HT-29 (cell line): Measurements from ENCODE around the gene GCSAM. TPM values are rescaled to one million over a fixed set of nuclear protein-coding genes. Genes with fewer than 3 reads are reported as not detected.

Experiments
- DNase-seq: peaks from one replicate; pipeline ENCODE4 v3.0.0-alpha.2; 2015; ENCODE audit warnings: low spot score
- small RNA-seq: library from RNA; depleted of rRNA; stranded (forward); fragments of <200 nt; gene quantifications from one replicate; pipeline ENCODE3, GENCODE V24; 2014
- total RNA-seq: library from RNA; depleted of rRNA; stranded (reverse); fragments of >200 nt; shearing (Covaris generic); gene quantifications from 2 replicates; pipeline ENCODE4 v1.2.3, GENCODE V29; 2014; rRNA removed

Gene GCSAM
- total RNA-seq, 1 experiment from 2014 or later = not detected

DNA sequence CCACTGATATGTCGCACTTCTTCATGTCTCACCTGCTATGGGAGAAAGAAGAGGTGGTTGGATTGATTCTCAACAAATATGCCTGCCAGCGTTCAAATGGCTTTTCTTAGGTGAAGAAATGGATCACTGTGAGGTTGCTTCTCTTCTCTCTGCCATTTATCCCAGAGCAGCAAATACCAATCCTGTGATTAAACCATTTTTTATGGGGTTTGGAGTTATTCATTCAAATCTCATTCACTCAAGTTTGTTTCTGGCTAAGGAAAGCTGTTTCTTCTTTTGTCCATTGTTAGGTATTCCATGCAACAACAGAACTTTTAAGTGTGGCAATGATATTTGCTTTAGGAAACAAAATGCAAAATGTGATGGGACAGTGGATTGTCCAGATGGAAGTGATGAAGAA lies 59.0 kb downstream of the GCSAM start:
- peak; percentile 10 for DNase-seq

DNA sequence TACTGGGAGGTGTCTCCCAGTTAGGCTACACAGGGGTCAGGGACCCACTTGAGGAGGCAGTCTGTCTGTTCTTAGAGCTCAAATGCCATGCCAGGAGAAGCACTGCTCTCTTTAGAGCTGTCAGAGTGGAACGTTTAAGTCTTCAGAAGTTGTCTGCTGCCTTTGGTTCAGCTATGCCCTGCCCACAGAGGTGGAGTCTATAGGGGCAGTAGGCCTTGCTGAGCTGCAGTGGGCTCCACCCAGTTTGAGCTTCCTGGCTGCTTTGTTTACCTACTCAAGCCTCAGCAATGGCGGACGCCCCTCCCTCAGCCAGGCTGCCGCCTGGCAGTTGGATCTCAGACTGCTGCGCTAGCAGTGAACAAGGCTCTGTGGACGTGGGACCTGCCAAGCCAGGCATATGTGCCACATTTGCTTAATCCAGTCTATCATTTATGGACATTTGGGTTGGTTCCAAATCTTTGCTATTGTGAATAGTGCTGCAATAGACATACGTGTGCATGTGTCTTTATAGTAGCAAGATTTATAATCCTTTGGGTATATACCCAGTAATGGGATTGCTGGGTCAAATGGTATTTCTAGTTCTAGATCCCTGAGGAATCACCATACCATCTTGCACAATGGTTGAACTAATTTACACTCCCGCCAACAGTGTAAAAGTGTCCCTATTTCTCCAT lies 60.5 kb downstream of the GCSAM start:
- peak; percentile 26 for DNase-seq

Small RNA genes within 50 kb of the gene (small RNA-seq; reads per million reads assigned to genes)
- gene MIR567 = not detected

Other genes starting within 250 kb of the GCSAM start
- gene ABHD10, start 154.2 kb downstream of the GCSAM start, total RNA-seq = 16.5 and 22.9 TPM in 2 replicates
- 0.08 TPM in 1 of 2 replicates, not detected in the other for gene TAGLN3, start 134.3 kb downstream of the GCSAM start, total RNA-seq
- gene TMPRSS7, start 98.5 kb downstream of the GCSAM start, total RNA-seq = 0.03 TPM in 1 of 2 replicates, not detected in the other
- 14.5 and 17.5 TPM in 2 replicates for gene C3orf52, start 46.9 kb downstream of the GCSAM start, total RNA-seq
- not detected in 2 replicates for gene SLC9C1, start 161.0 kb upstream of the GCSAM start, total RNA-seq
- 0.39 and 0.71 TPM in 2 replicates for gene CD200, start 199.9 kb upstream of the GCSAM start, total RNA-seq